Sigmoid colon (tissue), 7 donors: ENCODE results near the gene MEIOB. TPM values are rescaled to one million over a fixed set of nuclear protein-coding genes. Genes with fewer than 3 reads are reported as not detected.

ENCODE experiments used
- DNase-seq: peaks from one replicate; pipeline ENCODE4 v3.0.0-alpha.2; 2019
- H3K27ac ChIP-seq, 4 donors: fragments of 200-600 bp; sonication (generic); one replicate each; pipeline ENCODE4 v1.5.1; 2016 to 2019; ENCODE audit warnings: mild to moderate bottlenecking in 1 of 4
- H3K27me3 ChIP-seq, 3 donors: fragments of 200-600 bp; sonication (generic); one replicate each; pipeline ENCODE4 v1.5.1; 2019; ENCODE audit warnings: mild to moderate bottlenecking in 1 of 3
- H3K36me3 ChIP-seq, 4 donors: fragments of 200-600 bp; sonication (generic); one replicate each; pipeline ENCODE4 v1.5.1; 2016 to 2019
- H3K4me1 ChIP-seq, 4 donors: fragments of 200-600 bp; sonication (generic); one replicate each; pipeline ENCODE4 v1.5.1; 2017 to 2019
- H3K4me3 ChIP-seq, 4 donors: fragments of 200-600 bp; sonication (generic); one replicate each; pipeline ENCODE4 v1.5.1; 2017 to 2019; ENCODE audit warnings: mild to moderate bottlenecking in 2 of 4, moderate library complexity in 1 of 4
- H3K9me3 ChIP-seq, 4 donors: fragments of 200-600 bp in 3 of 4; sonication (generic) in 3 of 4; one replicate each; pipeline versions ENCODE4 v1.5.1 to v1.6.1; 2013 to 2019
- CTCF ChIP-seq, 4 experiments: fragments of 450-650 bp in 3 of 4; fragments of 200-600 bp in 1 of 4; IDR thresholded peaks; one replicate each; pipeline ENCODE4 v1.5.1; 2016 to 2019; ENCODE audit warnings: antibody characterized with exemption in 4 of 4, mild to moderate bottlenecking in 3 of 4, moderate library complexity in 2 of 4
- EP300 ChIP-seq, 4 donors: sonication (generic); formaldehyde crosslinking; IDR thresholded peaks; one replicate each; pipeline ENCODE4 v1.6.1; 2017; ENCODE audit warnings: antibody characterized with exemption in 4 of 4
- POLR2A ChIP-seq, 2 donors: fragments of 450-650 bp; IDR thresholded peaks; one replicate each; pipeline ENCODE4 v1.6.1; 2016; ENCODE audit warnings: antibody characterized with exemption in 2 of 2, mild to moderate bottlenecking in 2 of 2, moderate library complexity in 2 of 2
- POLR2AphosphoS5 ChIP-seq, 4 donors: sonication (generic); formaldehyde crosslinking; IDR thresholded peaks; one replicate each; pipeline ENCODE4 v1.6.1; 2017; ENCODE audit warnings: antibody characterized with exemption in 4 of 4
- WGBS, 2 donors: extraction: QIAGEN DNeasy Blood & Tissue Kit; methylation state at CpG; one replicate each; pipeline ENCODE4 v1.1.7; 2013; 5-methylcytosine and 5-hydroxymethylcytosine counted together
- intact Hi-C: fragments of 100-400 bp; cut with DNase I; formaldehyde crosslinking; loops from one replicate; pipeline ENCODE4 v1.15.1; 2023
- polyA plus RNA-seq, 3 donors: library from polyadenylated mRNA; stranded (reverse); fragments of 200-250 nt; gene quantifications; one replicate each; pipeline ENCODE4 v1.2.3, GENCODE V29; 2013
- total RNA-seq, 4 donors: library from RNA; depleted of rRNA; stranded (reverse); fragments of >200 nt; gene quantifications; one replicate each; pipeline ENCODE4 v1.1.0, GENCODE V29; 2016
- donor health status: healthy with polysubstance abuse.
- donor health status: Bipolar disorder and iron deficiency.
- donor health status: healthy.

Gene MEIOB
- total and polyA plus RNA-seq, 7 donors: 0.10 TPM; not detected in 6

GRCh38 chr16:1794221-1794871, 77.6 kb downstream of the MEIOB start:
- Histone ChIP-seq H3K27me3 (no peaks in the 10 kb centered on the region), H3K27ac (no peak overlapping the region), H3K9me3 (no peaks in the 10 kb centered on the region), H3K36me3 (peaks cover 0 to 21% (median 4%) of the 10 kb centered on the region in 4 donors), H3K4me1 (no peaks in the 10 kb centered on the region), H3K4me3 (no peak overlapping the region)
- TF ChIP-seq CTCF (IDR thresholded peaks at IDR 0.05): no peak
- TF ChIP-seq POLR2AphosphoS5 (IDR thresholded peaks at IDR 0.05): no peak
- no peak for TF ChIP-seq EP300 (IDR thresholded peaks at IDR 0.05)
- no peak for TF ChIP-seq POLR2A (IDR thresholded peaks at IDR 0.05)
- 31 to 63% methylated on average over 18 of the region's 18 CpGs for WGBS, 2 donors
- intact Hi-C loops: no loop called here
- DNase-seq: peak; percentile 62

- Histone ChIP-seq H3K36me3 (peaks cover 0 to 28% (median 9%) of the 10 kb centered on the region in 4 donors), H3K9me3 (no peaks in the 10 kb centered on the region), H3K4me1 (no peaks in the 10 kb centered on the region), H3K27me3 (no peaks in the 10 kb centered on the region), H3K4me3 (no peak within 1 kb of the TSS), H3K27ac (no peak within 1 kb of the TSS)
- TF ChIP-seq EP300 (IDR thresholded peaks at IDR 0.05) (no peak), CTCF (IDR thresholded peaks at IDR 0.05) (no peak)
- no peak for DNase-seq
- intact Hi-C loops: no loop called here
- whole genome bisulfite sequencing, 2 donors: 20 to 64% methylated on average over 28 of the region's 28 CpGs
Observed at GRCh38 chr16:1793578-1794220, 78.3 kb downstream of the MEIOB start, which contains the start of gene IGFALS. TSS of gene IGFALS (minus strand) at chr16:1793705. CDS start at chr16:1793652, 53 bp downstream.

GRCh38 chr16:1792836-1793577, 79.0 kb downstream of the MEIOB start:
- no peak overlapping the region for H3K27ac ChIP-seq
- no peak for DNase-seq
- peaks cover 0 to 34% (median 15%) of the 10 kb centered on the region in 4 donors for H3K36me3 ChIP-seq
- intact Hi-C loops: no loop called here
- H3K9me3 ChIP-seq: no peaks in the 10 kb centered on the region
- H3K4me3 ChIP-seq: no peak overlapping the region
- H3K27me3 ChIP-seq: no peaks in the 10 kb centered on the region
- H3K4me1 ChIP-seq: no peaks in the 10 kb centered on the region
- TF ChIP-seq POLR2A (IDR thresholded peaks at IDR 0.05): no peak
- no peak for TF ChIP-seq EP300 (IDR thresholded peaks at IDR 0.05)
- no peak for TF ChIP-seq CTCF (IDR thresholded peaks at IDR 0.05)
- TF ChIP-seq POLR2AphosphoS5 (IDR thresholded peaks at IDR 0.05): no peak
- 78 to 88% methylated on average over 33 of the region's 33 CpGs for WGBS, 2 donors

- 84 to 88% methylated on average over 59 of the region's 59 CpGs for WGBS, 2 donors
Observed at GRCh38 chr16:1791943-1792812, 79.8 kb downstream of the MEIOB start.

More at GRCh38 chr16:1791943-1792812, 79.8 kb downstream of the MEIOB start:
- no peak overlapping the region for H3K27ac ChIP-seq
- peak; percentile 61 for DNase-seq
- intact Hi-C loops: no loop called here
- H3K36me3 ChIP-seq: peaks cover 0 to 43% (median 22%) of the 10 kb centered on the region in 4 donors
- no peaks in the 10 kb centered on the region for H3K27me3 ChIP-seq
- no peak for TF ChIP-seq EP300 (IDR thresholded peaks at IDR 0.05)
- TF ChIP-seq POLR2AphosphoS5 (IDR thresholded peaks at IDR 0.05): no peak
- no peak for TF ChIP-seq POLR2A (IDR thresholded peaks at IDR 0.05)
- no peak for TF ChIP-seq CTCF (IDR thresholded peaks at IDR 0.05)
- no peak overlapping the region for H3K4me3 ChIP-seq
- H3K9me3 ChIP-seq: no peaks in the 10 kb centered on the region
- H3K4me1 ChIP-seq: no peaks in the 10 kb centered on the region
